GM18868 (cell line): ENCODE data around the gene MAP7D3.
A peak's percentile ranks its signal among the peaks of the same experiment; 100 is the strongest.
"Not testable (repeated sequence)": the region's sequence is repeated elsewhere in the genome, so short reads cannot be mapped to it uniquely, and the experiment has no call there.

ENCODE experiments used
- ATAC-seq: cut with Tn5 transposase; IDR thresholded peaks from one replicate; pipeline ENCODE4 v1.9.1; 2021; ENCODE audit warnings: mild to moderate bottlenecking, moderate library complexity; ENCODE audit not compliant: unreplicated experiment

Gene MAP7D3

DNA sequence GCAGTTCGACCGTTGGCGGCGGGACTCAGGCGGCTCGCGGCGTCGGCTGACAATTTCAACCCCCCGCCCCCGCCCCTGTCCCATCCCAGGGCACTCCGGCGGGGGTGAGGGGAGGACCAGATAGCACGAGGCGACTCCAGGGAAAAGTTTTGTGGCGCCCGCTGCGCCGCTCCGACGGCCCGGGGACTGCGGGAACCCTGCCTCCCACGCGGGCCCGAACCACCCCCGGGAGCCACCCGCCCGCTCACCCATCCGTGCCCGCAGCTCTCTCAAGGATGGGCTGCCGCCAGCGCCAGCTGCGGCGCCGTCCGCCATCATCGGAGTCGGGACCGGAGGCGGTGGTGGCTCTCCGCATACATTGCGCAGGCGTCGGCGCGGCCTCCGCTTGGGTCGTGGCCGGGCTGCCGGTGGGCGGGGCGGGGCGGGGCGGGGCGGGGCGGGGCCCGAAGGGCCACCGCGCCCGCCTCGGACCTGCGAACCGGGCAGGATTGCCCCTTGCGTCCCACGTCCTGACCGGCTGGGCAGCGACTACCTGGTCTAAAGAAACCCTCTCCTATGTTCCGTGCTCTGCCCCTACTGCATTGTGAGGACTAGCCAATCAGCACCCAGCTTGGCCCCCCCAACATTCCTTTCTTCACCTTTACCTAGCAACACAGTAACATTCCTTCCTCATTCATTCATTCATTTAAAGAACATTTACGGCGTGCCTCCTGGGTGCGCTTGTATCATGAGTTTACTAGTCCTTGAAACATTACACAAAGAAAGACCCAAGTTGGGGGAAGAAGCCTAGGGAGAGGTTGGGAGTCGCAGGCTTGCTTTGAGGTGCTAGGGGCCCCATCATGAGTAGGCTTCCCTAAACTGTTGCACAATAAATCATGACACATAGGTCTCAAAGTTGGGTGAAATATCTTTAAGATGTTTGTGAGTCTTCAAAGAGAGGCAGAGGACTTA is at the start of gene MAP7D3:
MAP7D3 (minus strand) TSS at position 360 of the 951 bp plus-strand sequence; CDS start at position 318, 42 bp downstream.
- ATAC-seq, result peak; percentile 90

GRCh38 chrX:136300721-136301120 is 49.5 kb upstream of the MAP7D3 start, which contains the start of gene ADGRG4:
TSS of gene ADGRG4 (plus strand) at chrX:136300963. CDS start at chrX:136308778, 7,815 bp downstream.
- ATAC-seq, result not testable (repeated sequence)

DNA sequence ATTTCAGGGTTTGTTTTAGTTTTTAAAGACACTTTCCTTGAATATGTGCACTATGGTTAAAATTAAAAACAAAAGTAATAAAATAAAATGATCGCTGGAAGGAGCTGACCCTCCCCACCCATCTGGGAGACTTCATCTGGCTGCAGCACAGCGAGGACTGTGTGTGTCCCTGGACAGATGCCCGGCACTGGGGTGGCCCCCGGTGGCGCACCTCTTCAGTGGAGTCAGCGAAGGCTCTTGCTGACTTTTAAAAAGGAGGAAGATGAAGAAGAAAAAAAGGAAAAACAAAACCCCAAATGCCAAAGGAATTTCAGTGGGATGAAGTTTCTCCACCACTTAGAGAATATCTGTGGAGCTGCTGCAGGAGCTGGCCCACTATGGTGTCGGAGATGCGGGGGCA is 44.2 kb upstream of the MAP7D3 start:
- ATAC-seq, result no peak

- ATAC-seq, result no peak
These were observed 41.5 kb upstream of the MAP7D3 start for GRCh38 chrX:136292656-136293055.

GRCh38 chrX:136291824-136292223 is 40.6 kb upstream of the MAP7D3 start:
- no peak for ATAC-seq

- not testable (repeated sequence) for ATAC-seq
These were observed 35.2 kb upstream of the MAP7D3 start for GRCh38 chrX:136286375-136286774.

DNA sequence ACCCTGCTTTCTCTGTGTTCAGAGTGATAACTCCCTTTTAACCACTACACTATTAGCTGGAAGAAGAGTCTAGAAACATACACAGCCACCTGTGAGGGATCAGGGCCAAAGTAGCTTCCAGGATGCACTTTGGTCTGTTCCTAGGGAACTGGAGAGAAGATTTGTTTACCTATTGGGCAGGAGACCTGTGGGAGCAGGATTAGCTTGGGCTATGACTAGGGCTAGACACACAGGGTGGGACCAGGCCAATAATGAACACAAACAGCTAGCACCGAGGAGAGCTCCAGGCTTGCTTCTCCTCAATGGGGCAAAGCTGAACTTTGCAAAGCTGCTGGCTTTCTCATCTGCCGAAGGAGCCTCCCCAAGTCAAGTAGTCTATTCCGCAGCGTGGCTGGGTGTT is 24.4 kb upstream of the MAP7D3 start:
- no peak for ATAC-seq

GRCh38 chrX:136273986-136274385 is 22.8 kb upstream of the MAP7D3 start:
- ATAC-seq, result no peak

DNA sequence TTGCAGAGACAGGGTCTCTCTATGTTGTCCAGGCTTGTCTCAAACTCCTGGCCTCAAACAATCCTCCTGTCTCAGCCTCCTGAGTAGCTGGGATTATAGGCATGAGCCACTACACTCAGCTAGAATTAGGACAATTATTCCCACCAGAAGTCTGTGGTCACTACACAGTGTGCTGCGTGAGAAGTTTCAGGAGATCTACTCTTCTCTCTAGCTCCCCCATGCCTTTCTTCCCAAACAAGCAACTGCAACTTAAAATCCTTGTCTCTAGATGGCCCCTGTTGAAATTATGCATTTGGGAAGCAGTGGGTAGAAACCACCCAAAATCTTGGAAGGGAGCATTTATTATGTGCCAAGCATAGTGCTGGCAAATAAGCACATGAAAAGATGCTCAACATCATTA is 21.1 kb upstream of the MAP7D3 start:
- ATAC-seq, result no peak

- ATAC-seq, result no peak
These were observed 20.1 kb upstream of the MAP7D3 start for GRCh38 chrX:136271300-136271699.

DNA sequence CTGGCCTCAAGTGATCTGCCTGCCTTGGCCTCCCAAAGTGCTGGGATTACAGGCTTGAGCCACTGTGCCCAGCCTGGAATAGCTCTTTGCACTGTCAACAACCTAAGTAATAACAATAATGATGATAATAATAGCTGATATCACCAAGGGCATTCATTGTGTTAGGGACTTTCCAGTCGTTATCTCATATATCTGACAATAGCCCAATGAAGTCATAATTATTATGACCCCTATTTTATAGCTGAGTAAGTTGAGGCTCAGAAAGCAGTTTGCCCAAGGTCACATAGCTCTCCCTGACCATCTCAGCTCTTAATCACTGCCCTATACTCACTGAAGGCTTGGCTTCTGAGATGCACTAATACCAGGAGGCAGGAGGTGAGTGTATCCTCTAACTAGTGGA is 18.7 kb upstream of the MAP7D3 start:
- ATAC-seq, result no peak

DNA sequence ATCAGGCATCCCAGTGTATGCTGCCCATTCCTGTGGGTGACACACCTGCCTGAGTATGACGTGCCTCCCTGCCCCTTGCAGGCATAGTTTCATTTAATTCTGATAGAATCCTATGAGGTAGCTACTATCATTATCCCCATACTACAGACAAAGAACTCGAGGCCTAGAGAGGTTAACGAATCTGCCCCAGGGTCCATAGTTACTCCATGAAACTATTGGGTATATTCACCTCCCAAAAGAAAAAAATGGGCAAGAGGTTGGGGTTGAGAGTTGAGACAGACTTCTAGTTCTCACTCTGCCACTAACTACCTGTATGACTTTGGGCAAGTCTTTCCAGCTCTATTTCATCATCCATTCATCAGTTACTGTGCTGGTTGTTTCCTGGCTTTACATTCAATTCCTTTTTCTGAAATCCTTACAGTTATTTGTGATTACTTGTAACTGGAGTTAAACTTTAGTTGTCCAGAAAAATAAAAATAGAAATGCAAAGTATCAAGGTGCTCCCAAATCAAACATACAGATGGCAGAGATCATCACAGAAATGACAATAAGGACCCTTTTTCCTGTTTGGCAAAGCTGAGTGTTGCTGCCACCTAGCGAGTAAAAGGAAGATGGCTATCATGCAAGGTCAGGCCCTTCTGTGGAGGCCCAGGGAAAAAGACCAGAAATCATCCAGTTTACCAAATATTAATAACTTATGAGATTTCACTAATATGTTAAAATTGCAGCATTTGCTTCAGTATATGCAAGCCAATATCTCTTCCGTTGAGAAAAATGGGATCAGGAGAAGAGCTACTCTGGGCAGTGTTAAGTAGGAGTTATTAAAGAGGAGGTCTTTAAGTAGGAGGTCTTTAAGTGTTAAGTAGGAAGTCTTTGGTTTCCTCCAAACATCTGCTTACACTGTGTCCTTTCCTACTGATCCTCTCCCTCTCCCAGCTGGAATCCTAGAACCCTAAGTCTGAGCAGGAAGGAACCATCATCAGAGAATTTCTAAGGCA is 17.1 kb upstream of the MAP7D3 start:
- ATAC-seq, result peak; percentile 69

DNA sequence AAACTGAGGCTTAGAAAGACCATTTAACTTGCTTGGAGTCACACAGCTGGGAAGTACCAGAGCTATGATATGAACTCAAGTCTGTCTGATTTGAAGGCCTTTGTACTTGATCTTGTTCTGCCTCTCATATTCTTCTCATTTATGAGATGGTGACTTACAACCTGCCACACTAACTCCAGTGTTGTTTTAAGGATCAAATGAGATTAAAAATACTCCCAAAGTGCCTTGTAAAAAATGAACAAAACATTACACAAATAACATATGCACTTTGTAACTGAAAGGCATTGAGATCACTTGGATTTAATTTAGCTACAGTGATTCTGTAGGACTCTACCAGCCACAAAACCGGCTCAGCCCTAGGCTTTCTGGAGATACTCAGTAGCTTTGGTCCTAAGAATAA is 15.6 kb upstream of the MAP7D3 start:
- ATAC-seq, result no peak

GRCh38 chrX:136262812-136263315 is 11.7 kb upstream of the MAP7D3 start:
- ATAC-seq, result no peak

- no peak for ATAC-seq
These were observed 11.0 kb upstream of the MAP7D3 start for GRCh38 chrX:136262243-136262642.

GRCh38 chrX:136261321-136261720 is 10.1 kb upstream of the MAP7D3 start:
- ATAC-seq, result no peak

- ATAC-seq, result no peak
These were observed 9.6 kb upstream of the MAP7D3 start for GRCh38 chrX:136260776-136261175.

- ATAC-seq, result no peak
These were observed 8.3 kb upstream of the MAP7D3 start for GRCh38 chrX:136259543-136259942.

DNA sequence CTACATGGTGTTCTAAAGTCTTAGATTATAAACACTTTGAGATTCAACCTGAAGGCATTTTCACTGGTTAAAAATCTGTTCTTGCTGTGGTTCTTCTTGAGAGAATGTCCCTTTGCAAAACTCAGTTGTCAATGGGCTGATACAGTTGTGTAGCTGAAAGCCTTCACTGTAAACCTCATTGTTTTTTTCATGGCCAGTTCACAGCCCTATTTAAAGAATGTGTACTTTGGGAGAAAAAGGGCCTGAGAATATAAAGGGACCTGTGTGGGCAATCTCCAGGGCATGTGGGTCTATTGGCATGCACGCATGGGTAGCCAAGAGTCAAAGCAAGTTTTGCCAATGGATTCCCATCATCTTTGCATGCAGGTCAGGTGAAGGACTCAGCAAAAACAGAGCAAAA is 7.8 kb upstream of the MAP7D3 start:
- ATAC-seq, result no peak

DNA sequence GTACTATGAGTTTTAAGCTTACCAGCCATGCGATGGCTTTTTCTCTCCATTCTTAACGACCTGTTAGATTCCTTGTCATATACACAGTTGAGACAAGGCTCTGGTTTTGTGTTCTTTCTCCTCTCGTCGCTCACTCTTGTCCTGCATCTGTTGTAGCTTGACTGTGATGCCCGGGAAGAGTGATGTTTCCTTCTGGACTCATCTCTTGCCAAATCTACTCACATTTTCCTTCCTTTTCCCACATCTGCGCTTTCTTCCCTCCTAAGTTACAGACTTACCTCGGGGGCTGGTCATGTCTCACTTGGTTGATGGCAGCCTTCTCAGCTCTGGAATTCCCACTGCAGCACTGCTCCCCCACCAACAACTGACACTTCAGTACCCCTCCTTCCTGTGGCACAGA is 4.8 kb upstream of the MAP7D3 start:
- ATAC-seq, result no peak

- ATAC-seq, result no peak
These were observed 4.3 kb upstream of the MAP7D3 start for GRCh38 chrX:136255541-136255940.
